GOT3 (cell line): ENCODE results near the gene METTL21A.
"Not testable (repeated sequence)": the region's sequence is repeated elsewhere in the genome, so short reads cannot be mapped to it uniquely, and the experiment has no call there.

ENCODE experiments used
- DNase-seq: peaks from one replicate; lab custom pipeline; 2025; ENCODE audit warnings: mixed read lengths; lab: John Stamatoyannopoulos, UW

Gene METTL21A

DNA sequence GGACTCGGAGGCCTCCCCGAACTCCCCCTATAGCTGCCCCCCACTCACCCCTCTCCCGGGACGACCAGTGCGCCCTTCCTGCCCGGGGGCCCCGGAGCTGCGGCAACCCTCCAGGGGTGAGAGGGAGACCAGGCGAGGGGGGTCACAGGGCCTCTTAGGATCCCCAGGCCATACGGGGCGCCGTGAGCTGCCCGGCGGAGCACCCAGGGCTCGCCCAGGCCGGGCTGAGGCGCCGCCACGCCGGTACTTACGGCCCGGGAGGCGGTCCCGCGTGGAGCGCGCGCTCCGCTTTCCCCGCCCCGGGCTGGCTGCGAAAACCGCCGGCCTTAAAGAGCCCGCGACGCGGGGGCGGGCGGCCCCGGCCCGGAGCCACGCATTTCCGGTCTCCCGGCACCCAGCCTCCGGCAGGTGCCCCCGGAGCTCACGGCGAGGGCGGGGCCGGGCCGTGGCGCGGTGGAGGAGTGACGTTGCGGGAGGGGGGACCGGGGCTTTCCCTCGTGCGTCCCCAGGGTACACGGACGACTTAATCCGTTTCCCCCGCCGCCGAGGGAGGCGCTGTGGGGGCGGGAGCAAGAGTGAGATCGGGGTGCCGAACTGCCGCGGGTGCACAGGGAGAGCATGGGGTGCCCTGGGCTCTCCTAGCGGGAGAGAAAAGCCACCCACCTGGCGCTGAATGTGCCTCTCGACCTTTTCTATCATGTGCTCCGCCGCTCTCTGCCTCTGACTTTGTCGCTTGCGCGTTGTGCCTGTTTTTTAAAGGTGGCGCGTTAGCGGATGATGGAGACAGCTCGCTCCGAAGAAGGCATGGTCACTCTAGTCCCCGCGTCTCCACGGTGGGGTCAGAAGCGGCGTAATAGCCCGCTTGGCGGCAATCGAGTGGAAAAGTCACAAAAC lies at the start of gene METTL21A:
TSS of gene METTL21A (minus strand) at position 381 of the 894 bp plus-strand sequence. CDS start 1,019 bp downstream, outside the sequence.
- peak; percentile 47 for DNase-seq

DNA sequence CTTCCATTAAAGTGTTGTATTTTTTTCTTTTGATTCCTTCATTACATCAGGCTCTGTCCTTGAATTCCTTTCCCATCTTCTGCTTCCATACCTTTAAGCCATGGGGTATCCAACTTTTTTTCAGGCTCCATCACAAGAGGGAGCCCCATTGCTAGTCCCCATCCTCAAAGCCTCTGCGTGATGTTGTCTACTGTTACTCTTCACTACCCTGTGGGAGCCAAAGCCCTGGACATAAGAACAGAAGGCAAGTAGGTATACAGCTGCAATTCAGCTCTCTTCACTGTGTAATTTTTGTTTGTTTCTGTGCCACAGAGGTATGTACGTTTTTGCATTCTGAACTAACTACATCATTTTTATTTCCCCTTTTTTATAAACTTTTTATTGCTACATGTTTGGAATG lies 49.6 kb upstream of the METTL21A start:
- no peak for DNase-seq

DNA sequence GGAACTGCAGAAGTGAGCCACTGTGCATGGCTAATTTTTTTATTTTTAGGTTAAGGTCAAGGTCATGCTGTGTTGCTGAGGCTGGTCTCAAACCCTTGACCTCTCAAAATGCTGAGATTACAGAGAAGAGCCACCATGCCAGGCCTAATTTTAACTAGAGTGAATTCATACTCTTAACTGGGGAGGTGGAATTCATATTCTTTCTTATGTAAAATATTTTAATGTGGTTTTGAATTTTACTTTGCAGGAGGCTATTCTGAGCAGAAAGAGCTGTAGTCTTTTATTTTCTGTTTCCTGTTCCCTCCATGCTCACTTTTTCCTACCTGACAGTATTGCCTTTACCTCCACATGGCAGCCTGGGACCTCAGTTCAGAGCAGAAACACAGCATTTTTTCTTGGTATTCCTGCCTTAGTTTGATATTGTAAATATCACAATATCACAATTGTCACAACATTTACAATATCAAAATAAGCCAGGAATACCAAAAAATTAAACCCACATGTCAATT lies 49.1 kb upstream of the METTL21A start:
- DNase-seq = no peak

DNA sequence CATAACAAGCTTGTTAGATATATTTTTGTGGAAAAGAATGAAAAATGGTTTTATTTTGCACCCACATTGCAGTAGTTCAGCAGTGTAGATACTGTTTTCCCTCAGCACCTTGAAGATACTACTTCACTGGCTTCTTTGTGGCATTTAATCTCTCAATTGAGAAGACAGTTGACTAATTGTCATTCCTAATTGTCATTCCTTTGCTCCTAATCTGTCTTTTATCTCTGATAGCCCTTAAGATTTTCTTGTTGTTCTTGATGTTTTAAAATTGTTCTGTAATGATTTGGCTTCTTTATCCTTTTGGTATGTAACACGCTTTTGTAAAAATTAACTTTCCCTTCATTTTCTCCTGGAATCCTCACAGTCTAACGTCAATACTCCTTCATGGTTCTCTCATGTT lies 48.2 kb upstream of the METTL21A start:
- DNase-seq = no peak

DNA sequence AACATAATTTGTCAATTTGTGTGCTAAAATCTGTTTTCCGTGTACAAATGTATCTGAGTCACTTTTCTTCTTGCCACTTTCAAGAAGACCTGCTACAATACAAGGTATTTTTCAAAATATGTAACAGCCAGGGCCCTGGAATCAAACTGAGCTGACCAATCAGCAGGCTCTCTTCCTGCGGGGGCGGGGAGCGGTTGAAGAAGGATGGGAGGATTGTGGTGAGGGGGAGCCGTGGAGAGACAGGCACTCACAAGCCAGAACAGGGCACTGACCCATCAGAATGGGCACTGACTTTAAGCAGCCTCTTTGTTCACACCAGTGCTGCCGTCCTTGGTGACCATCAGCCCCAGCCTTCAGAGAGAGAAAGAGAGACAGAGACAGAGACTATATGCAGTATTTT lies 45.7 kb upstream of the METTL21A start:
- DNase-seq = no peak

DNA sequence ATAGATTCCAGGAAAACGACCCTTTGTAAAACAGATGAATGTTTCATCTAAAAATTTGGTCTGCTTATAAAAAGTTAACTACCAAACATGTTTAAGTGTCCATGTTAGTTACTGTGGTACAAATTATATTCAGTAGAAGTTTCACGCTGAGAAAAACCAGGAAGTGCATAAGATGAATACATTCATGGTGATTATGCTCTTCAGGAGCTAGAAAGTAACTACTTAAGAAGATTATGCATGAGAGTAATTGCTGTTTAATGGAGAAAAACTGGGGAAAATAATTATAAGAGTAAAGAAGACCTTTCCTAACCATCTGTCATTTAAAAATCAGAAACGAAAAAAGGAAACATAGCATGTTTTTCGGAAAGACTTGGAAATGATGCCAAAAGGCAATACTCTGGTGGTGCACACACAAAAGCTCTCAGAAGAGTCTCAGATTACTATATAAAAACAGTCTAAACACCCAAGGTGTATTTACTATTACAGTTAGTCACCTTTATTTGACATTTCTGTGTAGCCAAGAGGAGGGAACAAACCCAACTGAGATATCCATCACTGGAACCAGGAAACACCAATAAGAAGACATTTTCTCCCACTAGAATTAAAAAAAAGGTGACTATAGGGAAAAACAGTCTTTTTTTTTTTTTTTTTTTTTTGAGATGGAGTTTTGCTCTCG lies 38.8 kb upstream of the METTL21A start:
- no peak for DNase-seq

DNA sequence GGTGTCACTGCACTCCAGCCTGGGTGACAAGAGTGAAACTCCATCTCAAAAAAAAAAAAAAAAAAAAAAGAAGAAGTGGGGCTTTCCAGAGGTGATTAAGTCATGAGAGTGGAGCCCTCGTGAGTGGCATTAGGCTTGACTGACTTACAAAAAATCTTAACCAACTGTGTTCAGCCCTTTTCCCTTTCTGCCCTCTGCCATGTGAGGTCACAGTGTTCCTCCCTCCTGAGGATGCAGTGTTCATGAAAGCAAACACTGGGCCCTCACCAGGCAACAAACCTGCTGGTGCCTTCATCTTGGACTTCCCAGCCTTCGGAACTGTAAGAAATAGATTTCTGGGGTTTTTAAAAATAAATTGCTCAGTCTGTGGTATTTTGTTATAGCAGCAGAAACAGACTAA lies 37.0 kb upstream of the METTL21A start:
- DNase-seq = no peak

DNA sequence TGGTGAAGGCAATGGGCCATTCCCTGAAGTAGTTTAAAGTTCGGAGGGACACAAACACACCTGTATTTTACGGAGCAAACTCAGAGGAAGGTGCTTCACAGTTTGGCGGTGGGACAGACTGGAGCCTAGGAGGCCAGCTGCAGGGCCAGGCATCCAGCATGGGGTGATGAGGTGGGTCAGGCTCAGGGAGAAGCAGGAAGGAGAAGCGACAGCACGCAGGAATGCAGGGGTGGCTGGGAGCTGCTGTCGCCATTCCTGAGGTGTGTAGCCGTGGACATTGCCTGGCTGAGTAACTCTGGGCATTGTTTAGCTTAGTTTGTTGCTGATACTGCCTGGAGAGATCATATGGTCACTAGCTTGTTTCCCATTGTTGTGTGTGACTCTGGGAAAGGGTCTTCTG lies 35.8 kb upstream of the METTL21A start:
- no peak for DNase-seq

DNA sequence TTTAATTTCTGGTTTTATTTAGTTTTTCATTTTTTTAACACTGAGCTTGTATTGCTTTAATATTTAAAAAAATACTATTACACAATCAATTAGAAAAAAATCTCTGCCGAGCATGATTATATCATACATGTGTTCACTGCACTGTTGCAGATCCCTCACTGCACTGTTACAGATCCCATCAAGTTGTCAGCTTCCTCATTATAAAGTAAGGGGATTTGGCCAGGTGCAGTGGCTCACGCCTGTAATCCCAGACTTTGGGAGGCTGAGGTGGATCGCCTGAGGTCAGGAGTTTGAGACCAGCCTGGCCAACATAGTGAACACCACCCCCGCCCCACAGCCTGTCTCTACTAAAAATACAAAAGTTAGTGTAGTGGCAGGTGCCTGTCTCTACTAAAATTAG lies 33.0 kb upstream of the METTL21A start:
- no peak for DNase-seq

DNA sequence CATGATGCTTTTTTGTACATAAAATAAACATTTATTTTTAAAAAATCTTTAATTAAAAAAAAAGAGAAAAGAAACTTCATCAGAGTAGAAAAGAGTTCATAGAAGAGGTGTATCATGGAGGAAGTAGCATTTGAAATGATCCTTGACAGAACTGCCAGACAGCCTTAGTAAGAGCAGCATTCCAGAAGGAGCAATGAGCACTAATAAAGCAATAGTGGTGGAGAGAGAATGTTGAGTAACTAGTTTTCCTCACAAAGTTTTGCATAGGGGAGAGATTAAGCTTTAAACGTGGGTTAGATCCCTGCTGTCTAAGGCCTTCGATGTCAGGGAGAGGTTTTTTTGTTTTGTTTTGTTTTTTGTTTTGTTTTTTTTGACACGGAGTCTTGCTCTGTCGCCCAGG lies 29.8 kb upstream of the METTL21A start:
- DNase-seq = no peak

DNA sequence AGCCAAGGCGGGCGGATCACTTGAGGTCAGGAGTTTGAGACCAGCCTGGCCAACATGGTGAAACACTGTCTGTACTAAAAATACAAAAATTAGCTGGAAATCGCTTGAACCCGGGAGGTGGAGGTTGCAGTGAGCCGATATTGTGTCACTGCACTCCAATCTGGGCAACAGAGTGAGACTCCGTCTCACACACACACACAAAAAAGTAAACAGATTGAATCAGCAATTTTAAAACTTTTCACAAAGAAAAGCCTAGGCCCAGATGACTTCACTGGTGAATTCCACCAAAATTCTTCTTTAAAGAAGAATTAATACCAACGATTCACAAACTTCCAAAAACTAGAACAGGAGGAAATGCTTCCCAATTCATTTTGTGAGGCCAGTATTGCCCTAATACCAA lies 21.4 kb upstream of the METTL21A start:
- not testable (repeated sequence) for DNase-seq

DNA sequence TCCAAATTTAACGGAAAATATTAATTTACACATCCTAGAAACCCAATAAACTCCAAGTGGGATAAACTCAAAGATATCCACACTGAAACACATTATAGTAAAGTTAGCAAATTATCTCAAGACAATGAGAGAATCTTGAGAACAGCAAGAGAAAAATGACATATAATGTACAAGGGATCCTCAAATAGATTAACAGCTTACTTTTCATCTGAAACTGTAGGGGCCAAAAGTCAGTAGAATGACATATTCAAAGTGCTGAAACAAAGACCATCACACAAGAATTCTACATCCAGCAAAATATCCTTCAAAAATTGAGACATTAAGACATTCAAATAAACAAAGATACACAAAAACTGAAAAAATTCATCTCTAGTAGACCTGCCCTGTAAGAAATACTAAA lies 18.7 kb upstream of the METTL21A start:
- DNase-seq = no peak

DNA sequence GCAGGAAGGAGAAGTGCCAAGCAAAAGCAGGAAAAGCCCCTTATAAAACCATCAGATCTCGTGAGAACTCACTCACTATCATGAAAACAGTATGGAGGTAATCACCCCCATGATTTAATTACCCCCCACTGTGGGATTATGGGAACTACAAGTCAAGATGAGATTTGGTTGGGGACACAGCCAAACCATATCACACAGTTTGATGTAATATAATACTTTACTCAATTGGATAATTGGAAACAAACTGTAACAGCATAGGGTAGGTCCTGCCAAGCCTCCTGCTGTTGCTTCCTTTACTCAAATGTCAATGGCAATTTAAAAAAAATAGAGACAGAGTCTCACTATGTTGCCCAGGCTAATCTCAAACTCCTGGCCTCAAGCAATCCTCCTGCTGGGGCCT lies 15.5 kb upstream of the METTL21A start:
- DNase-seq = no peak

DNA sequence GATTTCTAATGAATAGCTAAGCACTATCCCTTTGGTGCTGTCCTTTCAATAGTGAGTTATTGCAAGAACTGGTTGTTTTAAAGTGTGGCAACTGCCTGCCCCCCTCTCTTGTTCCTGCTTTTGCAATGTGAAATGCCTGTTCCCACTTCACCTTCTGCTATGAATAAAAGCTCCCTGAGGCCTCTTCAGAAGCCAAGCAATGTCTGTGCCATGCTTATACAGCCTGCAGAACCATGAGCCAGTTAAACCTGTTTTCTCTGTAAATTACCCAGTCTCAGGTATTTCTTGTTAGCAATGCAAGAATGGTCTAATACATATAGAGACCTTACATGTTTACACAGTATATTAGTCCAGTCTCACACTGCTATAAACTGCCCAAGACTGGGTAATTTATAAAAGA lies 15.0 kb upstream of the METTL21A start:
- no peak for DNase-seq

DNA sequence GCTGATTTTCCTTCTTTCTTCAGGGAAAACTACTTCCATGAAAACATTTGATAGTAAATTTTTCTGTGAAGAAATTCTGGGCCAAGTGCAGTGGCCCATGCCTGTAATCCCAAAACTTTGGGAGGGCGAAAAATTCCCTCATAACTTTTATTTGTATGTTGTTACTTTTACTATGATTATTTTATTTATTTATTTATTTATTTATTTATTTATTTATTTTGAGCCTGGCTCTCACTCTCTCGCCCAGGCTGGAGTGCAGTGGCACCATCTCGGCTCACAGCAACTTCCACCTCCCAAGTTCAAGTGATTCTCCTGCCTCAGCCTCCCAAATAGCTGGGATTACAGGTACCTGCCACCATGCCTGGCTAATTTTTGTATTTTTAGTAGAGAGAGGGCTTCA lies 14.1 kb upstream of the METTL21A start:
- not testable (repeated sequence) for DNase-seq

DNA sequence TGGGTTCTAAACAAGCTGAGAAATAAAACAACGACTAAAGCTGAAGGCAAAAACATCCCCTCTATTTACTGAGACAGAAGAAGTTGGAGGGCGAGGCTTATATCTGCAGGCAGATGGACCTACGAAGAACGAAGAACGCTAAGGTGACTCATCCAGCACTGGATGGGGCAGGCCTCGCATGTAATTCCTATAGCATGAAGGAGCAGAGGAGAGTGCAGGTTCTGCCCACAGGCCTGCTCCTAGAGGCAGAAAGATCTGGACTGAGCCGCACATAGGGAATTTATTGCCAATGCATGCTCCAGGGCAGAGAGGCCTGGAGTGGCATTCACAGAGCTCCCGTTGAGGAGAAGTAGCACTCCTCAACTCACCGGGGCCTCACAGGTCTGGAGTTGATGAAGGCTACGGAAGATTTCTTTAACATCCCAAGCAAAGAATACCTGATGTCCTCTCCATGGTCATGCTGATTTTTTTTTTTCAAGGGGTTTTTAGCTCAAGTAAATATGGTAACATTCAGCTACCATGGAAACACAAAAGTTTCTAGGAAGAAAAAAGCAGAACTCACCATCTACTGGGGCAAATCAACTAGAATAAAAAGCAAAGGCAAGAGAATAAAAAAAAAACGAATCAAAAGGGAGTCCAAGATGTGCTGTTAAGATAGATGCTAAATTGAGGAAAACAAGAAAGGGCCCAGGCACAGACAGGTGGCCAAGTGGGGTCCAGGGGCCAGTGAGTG lies 10.4 kb upstream of the METTL21A start:
- DNase-seq = no peak

DNA sequence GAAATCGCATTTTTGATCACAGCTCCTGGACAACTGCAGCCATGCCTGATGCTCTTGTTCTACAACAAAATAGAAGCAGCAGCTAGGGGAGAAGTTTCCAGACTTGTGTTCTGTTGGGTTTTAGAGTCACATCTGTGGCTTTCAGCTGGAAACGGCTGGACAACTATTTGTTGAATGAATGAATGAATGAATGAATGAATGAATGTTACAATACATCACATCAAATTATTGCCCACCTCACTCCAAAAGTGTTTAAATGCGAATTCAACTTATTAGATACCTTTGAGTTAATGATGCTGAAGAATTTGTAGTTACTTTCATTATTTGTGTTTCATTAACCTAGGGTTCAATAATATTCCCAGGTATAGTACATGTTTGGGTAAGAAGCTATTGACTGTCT lies 8.5 kb upstream of the METTL21A start:
- DNase-seq = no peak

DNA sequence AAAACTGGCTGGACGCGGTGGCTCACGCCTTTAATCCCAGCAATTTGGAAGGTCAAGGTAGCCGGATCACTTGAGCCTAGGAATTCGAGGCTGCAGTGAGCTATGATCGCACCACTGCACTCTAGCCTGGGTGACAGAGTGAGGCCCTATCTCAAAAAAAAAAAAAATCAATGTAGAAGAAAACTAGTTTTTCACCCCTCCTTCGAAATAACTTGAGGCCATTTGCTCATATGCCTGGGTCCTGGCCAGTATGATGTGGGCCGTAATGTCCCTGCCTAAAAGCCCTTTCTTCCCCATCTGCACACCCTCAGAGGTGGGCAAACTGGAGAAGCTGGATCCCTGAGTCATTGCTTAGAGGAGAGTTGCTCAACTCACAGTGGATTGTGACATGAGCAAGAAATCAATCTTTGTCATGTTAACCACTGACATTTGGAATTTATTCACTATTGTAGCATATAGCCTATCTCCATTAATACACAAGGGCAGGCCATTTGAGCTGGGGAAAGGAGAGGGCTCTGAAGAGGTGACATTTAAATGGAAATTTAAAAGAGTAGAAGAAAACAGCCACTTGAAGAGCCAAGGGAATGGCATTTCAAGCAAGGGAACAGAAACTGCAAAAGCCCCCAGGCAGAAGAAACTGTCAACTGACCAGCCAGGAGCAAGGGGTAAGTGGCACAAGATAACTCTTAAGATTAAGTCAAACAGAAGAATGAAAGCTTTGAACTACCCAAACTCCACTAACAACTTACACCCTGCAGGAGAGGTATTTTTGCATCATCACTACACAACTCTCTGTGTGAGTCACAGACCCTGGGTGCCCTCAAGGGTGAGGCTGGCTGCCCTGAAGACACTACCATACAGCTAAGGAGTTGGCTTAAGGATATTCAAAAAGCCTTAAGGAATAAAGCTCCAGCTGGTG lies 7.6 kb upstream of the METTL21A start:
- no peak for DNase-seq

DNA sequence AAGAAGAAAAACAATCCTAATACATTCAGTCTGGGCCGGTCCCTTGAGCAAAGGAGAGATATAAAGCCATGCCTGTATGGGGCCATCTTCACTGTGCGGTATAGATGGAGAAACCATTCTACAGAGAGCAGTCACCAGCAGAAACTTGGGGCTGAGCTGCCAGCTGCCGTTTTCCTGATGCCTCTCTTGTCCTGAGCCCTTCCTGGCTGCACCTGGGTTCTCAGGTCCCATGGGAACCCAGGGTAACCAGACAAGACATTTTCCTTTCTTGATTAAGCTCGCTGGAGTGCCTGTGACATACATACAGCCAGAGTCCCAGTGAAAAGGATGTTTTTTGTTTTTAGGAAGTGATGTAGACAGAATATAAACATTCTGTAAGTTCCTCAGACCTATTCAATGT lies 5.3 kb upstream of the METTL21A start:
- DNase-seq = no peak

DNA sequence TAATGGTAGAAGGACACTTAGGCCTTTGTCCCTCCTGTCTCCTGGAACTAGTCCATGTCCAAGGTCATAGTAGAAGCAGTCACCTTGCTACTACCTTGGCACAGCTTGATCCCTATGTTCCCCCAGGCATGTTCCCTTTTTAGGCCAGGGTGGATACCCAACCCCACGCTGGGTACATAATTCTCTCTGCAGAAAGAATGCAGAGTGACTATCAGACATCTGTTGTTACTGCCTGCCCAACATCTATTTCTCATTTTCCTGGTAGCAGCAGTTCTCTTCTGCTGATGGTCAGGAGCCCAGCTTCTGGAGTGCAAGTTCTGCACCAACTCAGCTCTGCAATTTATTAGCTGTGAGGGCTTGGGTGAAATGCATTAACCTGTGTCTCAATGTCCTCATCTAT lies 4.4 kb upstream of the METTL21A start:
- DNase-seq = no peak
